ENCODE measurements around the gene RNF150.

The RNF150 gene

GRCh38 chr4:140947506-140947905, 185.8 kb downstream of the RNF150 start:
- no peaks in the 10 kb centered on the region for H3K36me3 ChIP-seq
- no peak overlapping the region for H3K4me3 ChIP-seq (ENCODE audit: low read depth, low read length)
- TF ChIP-seq CTCF (IDR thresholded peaks at IDR 0.05; ENCODE audit: low read depth, low read length) = no peak
- no peaks in the 10 kb centered on the region for H3K27me3 ChIP-seq (ENCODE audit: insufficient read depth, low read depth, severe bottlenecking)
- no peak for DNase-seq
- no peaks in the 10 kb centered on the region for H3K9me3 ChIP-seq (ENCODE audit: severe bottlenecking)
- no peak overlapping the region for H3K27ac ChIP-seq

GRCh38 chr4:140945106-140945505, 188.2 kb downstream of the RNF150 start:
- no peak for TF ChIP-seq CTCF (IDR thresholded peaks at IDR 0.05; ENCODE audit: low read depth, low read length)
- no peak for DNase-seq

GRCh38 chr4:140944572-140944971, 188.7 kb downstream of the RNF150 start:
- H3K9me3 ChIP-seq (ENCODE audit: severe bottlenecking) = no peaks in the 10 kb centered on the region
- DNase-seq = no peak
- no peaks in the 10 kb centered on the region for H3K36me3 ChIP-seq
- H3K27me3 ChIP-seq (ENCODE audit: insufficient read depth, low read depth, severe bottlenecking) = no peaks in the 10 kb centered on the region
- no peak overlapping the region for H3K27ac ChIP-seq
- TF ChIP-seq CTCF (IDR thresholded peaks at IDR 0.05; ENCODE audit: low read depth, low read length) = no peak
- H3K4me3 ChIP-seq (ENCODE audit: low read depth, low read length) = no peak overlapping the region

More at GRCh38 chr4:140945106-140945505, 188.2 kb downstream of the RNF150 start:
- H3K27ac ChIP-seq = no peak overlapping the region
- no peaks in the 10 kb centered on the region for H3K27me3 ChIP-seq (ENCODE audit: insufficient read depth, low read depth, severe bottlenecking)
- no peaks in the 10 kb centered on the region for H3K9me3 ChIP-seq (ENCODE audit: severe bottlenecking)
- no peaks in the 10 kb centered on the region for H3K36me3 ChIP-seq
- H3K4me3 ChIP-seq (ENCODE audit: low read depth, low read length) = no peak overlapping the region

- no peaks in the 10 kb centered on the region for H3K27me3 ChIP-seq (ENCODE audit: insufficient read depth, low read depth, severe bottlenecking)
- no peaks in the 10 kb centered on the region for H3K9me3 ChIP-seq (ENCODE audit: severe bottlenecking)
- DNase-seq = no peak
- H3K36me3 ChIP-seq = no peaks in the 10 kb centered on the region
- H3K4me3 ChIP-seq (ENCODE audit: low read depth, low read length) = no peak overlapping the region
- no peak for TF ChIP-seq CTCF (IDR thresholded peaks at IDR 0.05; ENCODE audit: low read depth, low read length)
- no peak overlapping the region for H3K27ac ChIP-seq
These were observed 189.1 kb downstream of the RNF150 start for GRCh38 chr4:140944199-140944515.

- TF ChIP-seq CTCF (IDR thresholded peaks at IDR 0.05; ENCODE audit: low read depth, low read length) = no peak
- H3K27me3 ChIP-seq (ENCODE audit: insufficient read depth, low read depth, severe bottlenecking) = no peaks in the 10 kb centered on the region
- DNase-seq = no peak
- H3K27ac ChIP-seq = no peak overlapping the region
- no peaks in the 10 kb centered on the region for H3K36me3 ChIP-seq
- H3K9me3 ChIP-seq (ENCODE audit: severe bottlenecking) = no peaks in the 10 kb centered on the region
- no peak overlapping the region for H3K4me3 ChIP-seq (ENCODE audit: low read depth, low read length)
These were observed 189.6 kb downstream of the RNF150 start for GRCh38 chr4:140943486-140944198.

- H3K9me3 ChIP-seq (ENCODE audit: severe bottlenecking) = no peaks in the 10 kb centered on the region
- H3K27me3 ChIP-seq (ENCODE audit: insufficient read depth, low read depth, severe bottlenecking) = no peaks in the 10 kb centered on the region
- no peak for DNase-seq
- H3K4me3 ChIP-seq (ENCODE audit: low read depth, low read length) = no peak overlapping the region
- no peak for TF ChIP-seq CTCF (IDR thresholded peaks at IDR 0.05; ENCODE audit: low read depth, low read length)
- no peaks in the 10 kb centered on the region for H3K36me3 ChIP-seq
- H3K27ac ChIP-seq = no peak overlapping the region
These were observed 192.7 kb downstream of the RNF150 start for GRCh38 chr4:140940589-140940988.

Data from WERI-Rb-1 (cell line).